GM21576 (cell line): ENCODE measurements around the gene RPL35A.
A peak's percentile ranks its signal among the peaks of the same experiment; 100 is the strongest.
"Not testable (repeated sequence)": the region's sequence is repeated elsewhere in the genome, so short reads cannot be mapped to it uniquely, and the experiment has no call there.

Experiments used
- ATAC-seq: cut with Tn5 transposase; IDR thresholded peaks from one replicate; pipeline ENCODE4 v1.9.1; 2021; ENCODE audit warnings: mild to moderate bottlenecking, moderate library complexity; ENCODE audit not compliant: unreplicated experiment

RPL35A gene

DNA sequence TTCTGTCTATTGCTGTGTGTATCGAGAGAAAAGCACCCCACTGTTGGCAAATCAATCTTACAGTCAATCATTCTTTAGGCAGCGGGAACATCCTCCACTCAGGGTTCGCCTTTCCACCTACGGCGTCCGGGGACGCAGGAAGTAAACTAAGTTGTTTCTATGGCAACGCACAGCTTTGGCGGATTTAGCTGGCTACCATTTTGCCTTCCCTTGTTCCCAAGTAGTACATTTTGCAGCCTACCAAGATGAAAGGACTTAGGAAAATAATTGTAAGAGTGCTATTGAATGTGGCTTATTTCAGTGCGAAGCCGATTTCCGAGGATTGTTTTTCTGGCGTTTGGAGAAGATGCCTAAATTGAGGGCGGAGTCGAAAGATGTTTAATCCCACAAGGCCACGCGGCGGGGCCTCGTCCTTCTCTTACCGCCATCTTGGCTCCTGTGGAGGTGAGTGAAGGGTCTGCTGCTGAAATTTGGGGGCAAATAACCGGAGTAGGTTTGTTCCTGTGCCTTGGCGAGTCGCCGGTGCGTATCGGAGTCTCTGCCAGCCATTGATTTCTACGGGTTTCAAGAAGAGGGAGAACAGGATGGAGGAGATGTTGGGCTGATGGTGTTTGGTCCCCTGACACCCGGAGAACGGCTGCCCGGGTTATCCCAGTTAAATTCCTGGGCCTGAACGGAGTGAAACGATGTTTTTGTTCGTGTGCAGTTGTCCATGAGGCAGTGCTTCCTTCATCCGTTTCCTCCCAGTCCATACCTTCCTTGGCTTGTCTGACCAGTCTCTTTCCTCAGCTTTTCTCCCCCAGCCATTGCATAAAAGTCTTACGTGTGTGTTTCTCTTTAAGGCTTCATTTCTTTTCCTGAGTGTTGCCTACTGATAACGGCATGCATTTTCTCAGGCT lies at the start of gene RPL35A:
TSS of gene RPL35A (plus strand) at position 413 of the 899 bp plus-strand sequence. CDS start 778 bp downstream, outside the sequence.
- peak; percentile 92 for ATAC-seq

DNA sequence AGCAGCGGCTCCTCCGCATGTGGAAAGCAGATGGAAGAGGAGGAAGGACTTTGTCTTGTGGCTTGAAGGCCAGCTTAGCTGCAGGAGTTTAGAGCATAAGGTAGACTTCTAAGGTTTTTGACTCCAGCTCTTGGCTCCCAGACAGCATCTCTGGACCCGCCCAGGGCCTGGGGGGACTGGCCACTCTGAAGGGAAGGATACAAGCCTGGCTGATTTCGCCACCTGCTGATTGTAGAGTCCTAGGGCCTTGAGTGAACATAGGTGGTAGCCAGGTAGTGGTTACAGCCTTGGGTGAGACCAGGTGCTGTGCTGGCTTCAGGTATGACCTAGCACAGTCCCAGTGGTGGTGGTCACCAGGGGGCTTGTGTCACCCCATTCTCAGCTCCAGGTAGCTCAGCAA lies 48.4 kb upstream of the RPL35A start:
- no peak for ATAC-seq

DNA sequence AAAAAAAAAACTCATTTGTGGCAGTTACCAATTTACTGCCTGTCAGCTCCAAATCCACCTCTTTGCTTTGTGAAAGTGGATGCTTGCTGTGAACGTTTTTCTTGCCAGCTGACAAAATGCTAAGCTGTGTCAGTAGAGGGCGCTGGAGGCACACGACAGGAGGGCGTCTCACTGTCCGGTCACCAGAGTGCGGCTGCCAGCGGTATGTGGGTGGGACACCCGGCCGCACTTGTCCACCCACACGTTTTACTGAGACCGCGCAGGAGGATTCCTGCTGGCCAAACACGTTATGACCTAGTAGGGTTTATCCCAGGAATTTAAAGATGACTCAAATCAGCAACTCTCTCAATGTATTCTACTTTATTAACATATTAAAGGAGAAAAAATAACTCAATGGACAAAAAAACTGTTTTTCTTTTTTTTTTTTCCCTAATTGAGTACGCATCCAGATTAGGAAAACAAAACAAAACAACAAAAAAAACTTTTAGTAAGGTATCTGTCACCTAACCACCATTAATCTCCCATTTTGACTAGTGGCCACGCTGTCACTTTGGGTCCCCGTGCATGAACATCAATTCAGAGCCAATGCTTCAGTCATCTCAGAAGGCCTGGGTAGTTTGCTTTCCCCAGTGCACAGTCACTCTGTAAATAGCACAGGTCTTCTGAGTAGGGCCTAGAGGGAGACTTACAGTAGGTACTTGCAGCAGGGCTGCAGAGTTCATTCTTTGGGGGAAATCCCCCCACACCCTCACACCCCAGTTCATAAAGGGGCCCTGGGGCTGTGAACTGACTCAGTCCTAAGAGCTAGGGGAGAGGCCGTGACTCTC lies 43.8 kb upstream of the RPL35A start:
- ATAC-seq, result peak; percentile 77

DNA sequence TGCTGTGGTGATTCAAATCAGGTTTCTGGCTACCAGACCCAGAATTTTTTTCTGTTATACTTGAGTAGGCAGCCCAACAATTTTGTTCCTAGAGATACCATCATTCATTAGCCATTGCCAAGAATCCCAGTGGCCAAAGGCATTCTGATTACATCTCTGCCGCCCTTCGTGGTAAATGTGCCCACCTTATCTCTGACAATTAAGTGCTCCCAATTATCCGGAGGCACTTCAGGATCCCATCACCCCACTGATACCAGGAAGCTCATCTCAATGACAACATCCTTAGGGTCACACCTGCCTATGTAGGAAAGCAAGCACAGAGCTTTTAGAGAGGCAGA lies 43.2 kb upstream of the RPL35A start:
- no peak for ATAC-seq

DNA sequence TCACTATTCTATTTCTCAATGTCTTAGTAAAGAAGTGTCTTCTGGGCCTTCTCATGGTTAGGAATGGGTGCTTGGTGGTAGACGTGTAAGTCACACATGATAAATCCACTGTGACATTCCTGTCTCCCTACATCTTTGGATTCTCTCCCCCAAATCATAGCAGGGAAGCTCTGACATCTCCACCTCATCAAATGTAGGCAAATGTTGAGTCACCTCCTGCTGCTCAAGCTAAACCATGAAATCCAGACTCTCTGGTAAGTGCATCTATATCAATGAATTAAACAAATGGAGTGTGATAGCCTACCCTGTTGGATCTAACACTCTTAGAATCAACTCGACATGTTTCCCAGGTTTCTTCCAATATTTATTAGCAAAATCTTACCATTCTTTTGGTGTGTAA lies 42.8 kb upstream of the RPL35A start:
- ATAC-seq, result no peak

DNA sequence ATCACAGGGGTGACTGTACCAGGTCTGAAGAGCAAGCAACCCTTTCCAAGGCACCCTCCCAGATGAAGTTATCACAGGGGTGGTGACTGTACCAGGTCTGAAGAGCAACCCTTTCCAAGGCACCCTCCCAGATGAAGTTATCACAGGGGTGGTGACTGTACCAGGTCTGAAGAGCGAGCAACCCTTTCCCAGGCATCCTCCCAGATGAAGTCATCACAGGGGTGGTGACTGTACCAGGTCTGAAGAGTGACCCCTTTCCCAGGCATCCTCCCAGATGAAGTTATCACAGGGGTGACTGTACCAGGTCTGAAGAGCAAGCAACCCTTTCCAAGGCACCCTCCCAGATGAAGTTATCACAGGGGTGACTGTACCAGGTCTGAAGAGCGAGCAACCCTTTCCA lies 41.4 kb upstream of the RPL35A start:
- not testable (repeated sequence) for ATAC-seq

DNA sequence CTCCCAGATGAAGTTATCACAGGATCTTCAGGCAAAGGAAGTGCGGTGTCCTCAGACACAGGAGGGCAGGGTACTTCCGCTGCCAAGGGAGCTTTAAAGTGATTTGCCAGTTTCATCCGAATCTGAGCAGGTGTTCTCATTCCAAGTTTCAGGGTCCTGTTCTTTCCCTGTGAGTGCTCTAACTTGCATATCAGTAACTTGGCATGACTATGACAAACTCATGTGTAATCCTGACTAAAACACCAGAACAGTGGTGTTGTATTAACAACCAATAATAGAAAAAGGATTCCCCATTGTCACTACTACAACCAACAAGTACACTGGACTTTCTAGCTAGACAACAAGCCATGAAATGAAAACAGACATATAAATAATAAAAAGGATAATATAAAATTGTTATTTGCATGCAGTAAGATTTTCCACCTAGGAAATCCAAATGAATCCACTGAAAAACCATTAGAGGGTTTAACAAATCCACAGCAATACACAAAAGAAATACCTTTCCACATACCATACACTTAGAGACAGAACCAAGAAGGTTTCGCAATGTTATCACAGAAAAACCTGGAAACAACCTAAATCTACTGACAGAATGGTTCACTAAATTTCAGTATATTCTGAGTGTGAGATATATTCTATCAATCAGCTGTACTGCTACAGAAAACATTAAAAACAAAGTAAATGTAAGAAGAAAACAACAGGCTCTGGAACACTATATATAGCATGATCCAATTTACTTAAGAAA lies 40.9 kb upstream of the RPL35A start:
- no peak for ATAC-seq

DNA sequence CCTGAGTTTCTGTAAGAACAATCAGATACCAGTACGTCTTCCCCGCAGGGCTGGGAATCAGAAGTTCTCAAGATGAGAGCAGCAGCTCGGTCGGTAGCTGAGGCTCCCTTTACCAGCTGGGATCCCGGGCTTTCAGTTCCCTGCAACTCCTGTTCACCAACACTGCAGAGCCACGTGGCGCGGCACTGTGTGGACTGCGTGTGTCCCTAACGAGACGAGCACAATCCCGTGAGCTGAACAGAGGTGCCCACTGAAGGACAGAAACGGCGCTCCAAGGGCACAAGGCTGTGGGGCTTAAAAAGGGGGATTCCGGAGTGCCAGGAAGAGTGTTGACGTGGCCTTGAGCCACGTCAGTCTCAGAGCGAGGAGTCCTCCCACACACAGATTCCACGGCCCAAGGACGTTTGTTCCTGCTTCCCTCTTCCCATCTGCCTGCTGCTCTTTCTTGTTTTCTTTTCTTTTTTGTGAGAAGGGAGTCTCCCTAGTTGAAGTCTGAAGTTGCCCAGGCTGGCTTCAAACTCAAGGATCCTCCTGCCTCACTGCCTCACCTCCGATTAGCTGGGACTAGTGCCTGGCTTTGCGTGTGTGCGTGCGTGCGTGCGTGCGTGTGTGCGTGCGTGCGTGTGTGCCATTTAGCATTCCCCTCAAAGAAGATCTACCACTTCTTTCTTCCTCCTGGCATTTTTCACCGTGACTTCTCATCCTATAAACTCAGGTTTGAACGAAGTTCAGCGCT lies 37.1 kb upstream of the RPL35A start:
- ATAC-seq, result no peak

DNA sequence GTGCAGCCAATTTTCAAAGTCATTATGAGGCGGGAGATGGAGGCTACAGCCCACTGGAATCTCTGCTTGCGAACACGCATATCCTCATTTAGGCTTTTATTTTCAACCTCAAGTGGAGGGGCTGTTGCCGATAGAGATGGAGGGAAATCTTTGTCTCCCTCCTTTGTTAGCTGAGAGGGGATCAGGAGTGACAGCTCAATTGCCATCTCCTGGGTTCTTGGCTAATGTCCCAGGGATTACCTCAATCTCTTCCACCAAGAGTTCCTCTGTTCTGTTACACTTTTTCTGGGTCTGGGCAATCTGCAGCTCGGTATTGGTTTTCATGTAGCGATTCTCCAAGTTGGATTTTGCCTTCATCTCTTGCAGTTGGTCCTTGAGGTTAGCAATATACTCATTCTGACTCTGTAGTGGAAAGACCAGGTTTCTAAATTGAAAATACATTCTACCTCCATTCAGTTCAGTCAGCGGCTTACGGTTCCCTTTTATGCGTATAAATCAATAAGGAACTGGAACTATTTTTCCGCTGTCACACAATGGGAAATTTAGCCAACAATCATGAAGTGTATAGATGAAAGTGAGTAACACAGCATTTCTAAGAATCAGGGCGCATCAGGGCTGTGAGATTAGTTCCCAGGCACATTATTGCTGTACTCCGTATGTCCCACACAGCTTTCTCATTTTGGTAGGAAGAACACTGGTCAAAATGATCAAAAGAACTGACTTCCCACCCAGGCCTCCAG lies 36.2 kb upstream of the RPL35A start:
- ATAC-seq, result no peak

DNA sequence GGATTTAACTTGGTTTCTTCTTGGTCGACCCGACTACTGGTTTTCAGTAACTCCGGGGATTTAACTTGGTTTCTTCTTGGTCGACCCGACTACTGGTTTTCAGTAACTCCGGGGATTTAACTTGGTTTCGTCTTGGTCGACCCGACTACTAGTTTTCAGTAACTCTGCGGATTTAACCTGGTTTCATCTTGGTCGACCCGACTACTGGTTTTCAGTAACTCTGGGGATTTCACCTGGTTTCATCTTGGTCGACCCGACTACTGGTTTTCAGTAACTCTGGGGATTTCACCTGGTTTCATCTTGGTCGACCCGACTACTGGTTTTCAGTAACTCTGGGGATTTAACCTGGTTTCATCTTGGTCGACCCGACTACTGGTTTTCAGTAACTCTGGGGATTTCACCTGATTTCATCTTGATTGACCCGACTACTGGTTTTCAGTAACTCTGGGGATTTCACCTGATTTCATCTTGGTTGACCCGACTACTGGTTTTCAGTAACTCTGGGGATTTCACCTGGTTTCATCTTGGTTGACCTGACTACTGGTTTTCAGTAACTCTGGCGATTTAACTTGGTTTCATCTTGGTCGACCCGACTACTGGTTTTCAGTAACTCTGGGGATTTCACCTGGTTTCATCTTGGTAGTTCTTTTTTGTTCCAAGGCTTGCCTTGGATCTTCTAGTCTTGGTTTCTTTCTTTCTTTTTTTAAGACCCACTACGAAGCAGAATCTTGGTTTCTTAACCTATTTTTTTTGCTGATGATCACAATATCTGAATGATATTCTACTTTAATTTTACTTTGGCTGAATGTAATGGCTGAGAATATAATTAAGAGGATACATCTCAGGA lies 28.3 kb upstream of the RPL35A start:
- not testable (repeated sequence) for ATAC-seq

DNA sequence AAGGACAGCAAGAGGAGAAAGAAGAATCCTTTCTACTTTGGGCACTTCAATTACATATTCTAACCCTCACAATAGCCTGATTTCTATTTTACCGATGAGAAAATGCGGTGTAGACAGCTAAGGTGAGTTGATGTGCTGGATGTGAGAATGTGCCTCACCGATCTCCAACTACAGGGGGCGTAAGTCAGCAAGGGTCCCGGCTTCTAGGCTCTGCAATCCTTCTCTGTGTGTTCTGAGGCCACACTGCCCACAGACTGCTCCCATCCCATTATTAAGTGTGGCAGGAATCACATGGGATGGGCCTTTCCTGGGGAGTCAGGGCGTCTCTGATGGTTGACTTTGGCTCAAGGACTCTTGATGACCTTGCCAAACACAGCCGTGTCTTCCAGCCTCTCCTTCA lies 23.6 kb upstream of the RPL35A start:
- ATAC-seq, result no peak

DNA sequence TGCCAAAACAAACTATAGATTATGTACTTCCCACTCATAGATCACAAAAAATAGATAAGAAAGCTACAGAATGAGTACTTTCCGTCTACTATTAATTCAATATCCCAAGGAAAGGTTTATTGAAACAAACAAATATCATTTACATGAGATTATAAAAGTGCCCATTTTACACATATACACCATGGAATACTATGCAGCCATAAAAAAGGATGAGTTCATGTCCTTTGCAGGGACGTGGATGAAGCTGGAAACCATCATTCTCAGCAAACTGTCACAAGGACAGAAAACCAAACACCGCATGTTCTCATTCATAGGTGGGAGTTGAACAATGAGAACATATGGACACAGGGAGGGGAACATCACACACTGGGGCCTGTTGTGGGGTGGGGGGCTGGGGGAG lies 22.4 kb upstream of the RPL35A start:
- ATAC-seq, result not testable (repeated sequence)

DNA sequence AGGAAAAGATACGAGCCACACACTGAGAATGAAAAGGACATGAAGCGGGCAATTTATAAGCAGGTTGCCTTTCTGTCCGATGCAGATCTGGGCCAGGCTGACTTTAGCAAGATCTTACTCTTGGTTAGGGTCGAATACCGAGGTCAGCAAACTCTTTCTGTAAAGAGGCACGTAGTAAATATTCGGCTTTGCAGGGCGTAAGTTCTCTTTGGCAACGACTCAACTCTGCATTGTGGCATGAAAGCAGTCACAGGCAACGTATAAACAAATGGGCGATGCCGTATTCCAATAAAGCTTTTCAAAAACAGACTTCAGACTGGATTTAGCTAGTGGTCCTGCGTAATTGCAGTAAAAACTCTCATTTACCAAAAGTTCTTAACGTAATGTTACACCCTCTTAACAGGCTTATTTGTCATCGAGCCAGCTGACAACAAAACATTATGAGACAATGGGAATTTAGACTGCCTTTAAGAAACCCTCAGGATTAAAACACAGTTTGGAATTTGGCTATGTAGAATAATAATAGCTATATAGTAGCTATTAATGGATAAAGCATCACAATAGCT lies 13.1 kb upstream of the RPL35A start:
- no peak for ATAC-seq

DNA sequence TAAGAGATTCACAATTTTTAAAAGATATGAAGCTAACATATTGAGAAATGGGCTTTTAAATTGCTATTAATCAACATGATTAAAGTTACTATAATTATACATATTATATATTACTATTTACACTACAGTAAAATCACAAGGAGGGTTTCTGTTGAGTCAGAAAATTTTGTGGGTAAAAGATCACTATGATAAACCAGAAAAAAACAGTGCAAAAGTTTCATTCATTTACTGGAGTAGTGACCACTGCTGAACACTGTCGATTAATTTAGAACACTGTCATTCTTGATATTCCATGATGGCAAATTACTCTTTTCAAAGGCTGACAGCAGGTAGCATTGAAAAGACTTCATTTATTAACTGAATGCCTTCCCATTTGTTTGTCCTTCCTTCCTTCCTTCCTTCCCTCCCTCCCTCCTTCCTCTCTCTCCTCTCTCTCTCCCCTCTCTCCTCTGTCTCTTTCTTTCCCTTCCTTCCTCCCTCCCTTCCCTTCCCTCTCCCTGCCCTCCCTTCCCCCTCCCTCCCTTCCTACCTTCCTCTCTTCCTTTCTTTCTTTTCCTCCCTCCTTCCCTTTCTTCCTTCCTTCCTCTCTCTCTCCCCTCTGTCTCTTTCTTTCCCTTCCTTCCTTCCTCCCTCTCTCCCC lies 9.1 kb upstream of the RPL35A start:
- ATAC-seq, result no peak

DNA sequence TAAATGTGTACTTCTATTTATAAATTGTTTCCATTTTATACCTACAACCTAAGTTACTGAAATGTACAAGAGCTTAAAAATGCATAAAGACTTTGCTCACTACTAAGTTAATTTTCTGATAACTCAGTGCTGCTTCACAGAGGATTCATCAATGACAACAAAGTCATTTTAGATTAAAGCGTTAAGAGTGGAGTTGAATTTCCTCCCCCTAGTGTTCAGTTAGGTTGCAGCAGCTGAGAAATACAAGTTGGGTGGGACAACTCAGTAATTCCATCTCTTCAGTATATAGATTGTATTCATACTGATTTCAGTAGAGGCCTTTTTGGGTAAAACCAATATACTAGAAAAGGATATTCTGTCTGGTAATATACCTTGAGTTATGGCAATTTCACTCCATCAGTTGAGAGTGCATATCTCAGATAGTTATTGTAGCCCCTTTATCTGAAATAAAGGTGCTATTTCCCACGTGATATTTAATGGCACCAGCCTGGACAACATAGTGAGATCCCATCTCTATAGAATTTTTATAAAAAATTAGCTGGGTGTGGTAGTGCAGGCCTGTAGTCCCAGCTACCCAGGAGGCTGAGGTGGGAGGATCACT lies 6.9 kb upstream of the RPL35A start:
- ATAC-seq, result no peak

DNA sequence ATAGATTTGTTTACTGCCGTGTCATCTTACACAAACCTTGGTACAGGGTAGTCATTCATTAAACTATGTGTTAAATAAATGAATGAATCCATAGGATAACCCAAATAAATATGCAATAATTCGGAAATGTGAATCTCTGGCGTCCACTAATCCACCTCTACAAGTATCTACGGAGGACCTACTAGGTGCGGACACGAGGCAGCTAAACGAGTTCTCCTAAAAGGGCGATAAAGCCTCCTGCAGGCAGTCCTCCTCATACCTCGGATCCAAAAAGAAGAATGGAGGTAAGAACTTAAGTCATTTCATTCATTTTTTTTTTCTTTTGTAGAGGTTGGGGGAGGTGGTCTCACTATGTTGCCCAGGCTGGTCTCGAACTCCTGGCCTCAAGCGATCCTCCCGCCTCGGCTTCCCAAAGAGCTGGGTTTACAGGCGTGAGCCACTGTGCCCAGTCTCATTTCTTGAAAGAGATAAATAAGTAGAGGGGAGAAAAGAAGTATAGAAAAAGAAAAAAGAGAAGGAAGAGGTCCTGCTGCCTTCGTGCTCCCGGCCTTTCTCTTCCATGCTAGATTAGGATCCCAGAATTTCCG lies 706 bp upstream of the RPL35A start:
- no peak for ATAC-seq

DNA sequence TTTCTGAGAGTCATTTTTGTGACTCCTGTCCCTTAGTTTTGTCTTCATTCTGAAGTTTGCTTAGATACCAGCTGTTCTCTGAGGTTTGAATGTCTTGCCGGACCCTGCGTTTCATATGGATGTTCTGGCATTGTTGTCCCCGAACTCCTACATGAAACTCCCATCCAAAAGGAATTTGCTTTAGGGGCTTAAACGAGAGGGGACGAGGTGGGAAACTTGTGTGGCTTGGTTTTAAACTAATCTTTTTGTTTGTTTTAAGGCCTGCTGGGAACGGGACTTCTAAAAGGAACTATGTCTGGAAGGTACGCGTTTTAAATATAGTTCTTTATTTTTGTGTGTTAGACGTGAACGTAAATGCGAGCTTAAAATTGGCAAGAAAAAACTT lies 679 bp downstream of the RPL35A start:
- ATAC-seq, result no peak
